Natural killer cell treated with Interleukin-12 subunit alpha and Interleukin-12 subunit beta and Interleukin-15 and Interleukin-18, amount 100 ng/mL, for 72 hours (primary cell): ENCODE data around the gene RUNX3. TPM values are rescaled to one million over a fixed set of nuclear protein-coding genes. Genes with fewer than 3 reads are reported as not detected.
A peak's percentile ranks its signal among the peaks of the same experiment; 100 is the strongest.

Experiments used
- ATAC-seq, 2 donors: fragments of 150-1000 bp; cut with Tn5 transposase in 1 of 2; sonication (Bioruptor Pico), chemical (Tn5 transposase) in 1 of 2; 2 replicates each; pipeline ENCODE4 v1.10.0; 2021
- DNase-seq: peaks from one replicate; pipeline ENCODE4 v3.0.0; 2022; ENCODE audit warnings: low spot score
- H3K27ac Mint-ChIP-seq, 2 donors: 1 replicate in 1 of 2; 2 replicates in 1 of 2; pipeline ENCODE4 v1.8.0; 2022; ENCODE audit warnings: mixed read lengths in 2 of 2, mild to moderate bottlenecking in 1 of 2, moderate library complexity in 1 of 2
- H3K27me3 Mint-ChIP-seq, 2 donors: 1 replicate in 1 of 2; 2 replicates in 1 of 2; pipeline ENCODE4 v1.8.0; 2022; ENCODE audit warnings: mixed read lengths in 2 of 2
- H3K36me3 Mint-ChIP-seq: one replicate; pipeline ENCODE4 v1.8.0; 2022; ENCODE audit warnings: mixed read lengths
- H3K4me1 Mint-ChIP-seq, 2 donors: 1 replicate in 1 of 2; 2 replicates in 1 of 2; pipeline ENCODE4 v1.8.0; 2022; ENCODE audit warnings: low read depth in 2 of 2, mixed read lengths in 2 of 2, mild to moderate bottlenecking in 1 of 2
- H3K4me3 Mint-ChIP-seq: one replicate; pipeline ENCODE4 v1.8.0; 2022; ENCODE audit warnings: mixed read lengths
- H3K9me3 Mint-ChIP-seq: 2 replicates; pipeline ENCODE4 v1.8.0; 2022; ENCODE audit warnings: mixed read lengths
- total RNA-seq, 2 donors: library from RNA; stranded (reverse); gene quantifications; one replicate each; pipeline ENCODE4 v1.2.3, GENCODE V29; 2022

The RUNX3 gene
- total RNA-seq, 2 donors from 2014 or later, result 177 to 186 TPM

- H3K4me1 Mint-ChIP-seq, result peaks cover 77 to 78% of the 10 kb centered on the region in 2 donors
- peak overlapping the region; percentile 94 to 95 for H3K27ac Mint-ChIP-seq
- H3K27me3 Mint-ChIP-seq, result no peaks in the 10 kb centered on the region
- peaks cover 16% of the 10 kb centered on the region for H3K36me3 Mint-ChIP-seq
- peak overlapping the region; percentile 87 for H3K4me3 Mint-ChIP-seq
- no peak for DNase-seq
- ATAC-seq, result no peak
- peaks cover 2% of the 10 kb centered on the region for H3K9me3 Mint-ChIP-seq
Observed at GRCh38 chr1:24958766-24959622, 28.9 kb upstream of the RUNX3 start.

DNA sequence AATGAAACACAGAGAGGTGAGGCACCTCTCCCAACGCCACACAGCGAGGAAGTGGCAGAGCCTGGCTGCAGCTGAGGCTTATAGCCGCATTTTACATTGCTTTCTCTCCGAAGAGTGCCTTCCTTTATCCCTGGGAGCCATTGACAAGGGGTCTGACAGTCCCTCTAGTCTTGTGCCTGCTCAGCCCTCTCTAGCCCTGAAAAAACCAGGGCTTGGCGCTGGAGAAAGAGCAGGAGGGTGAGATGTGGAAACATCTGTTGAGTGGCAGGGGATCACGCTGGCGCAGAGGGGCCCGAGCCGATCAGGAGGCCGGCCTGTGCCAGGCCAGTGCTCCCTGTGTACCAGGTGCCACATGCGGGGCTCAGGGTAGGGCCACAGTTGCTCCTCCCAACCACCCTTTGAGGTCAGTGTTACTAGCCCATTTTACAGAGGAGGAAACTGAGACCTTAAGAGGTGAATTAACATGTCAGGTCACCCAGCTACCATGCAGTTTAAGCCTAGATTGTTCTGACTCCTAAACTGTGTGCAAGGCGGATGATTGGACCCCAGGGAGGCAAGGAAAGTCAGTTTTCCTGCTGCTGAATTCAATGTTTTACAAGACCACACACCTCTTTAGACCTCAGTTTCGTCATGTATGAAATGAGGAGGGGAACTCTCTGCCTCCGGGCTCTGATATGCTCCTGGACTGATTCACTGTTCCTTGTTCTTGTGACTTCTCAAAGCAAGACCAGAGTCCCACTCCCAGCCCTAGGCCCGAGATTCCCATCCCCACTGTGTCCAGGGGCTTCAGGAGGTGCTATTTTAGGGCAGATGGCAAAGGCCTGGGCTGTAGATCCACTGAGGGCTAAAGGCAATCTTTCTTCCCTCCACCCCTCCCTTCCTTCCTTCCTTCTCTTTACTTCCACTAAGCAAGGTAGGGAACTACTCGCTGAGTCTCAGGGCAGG, 28.0 kb upstream of the RUNX3 start:
- DNase-seq, result no peak
- H3K27ac Mint-ChIP-seq, result peak overlapping the region; percentile 94 to 95
- peak overlapping the region; percentile 87 for H3K4me3 Mint-ChIP-seq
- no peaks in the 10 kb centered on the region for H3K27me3 Mint-ChIP-seq
- peaks cover 2% of the 10 kb centered on the region for H3K9me3 Mint-ChIP-seq
- ATAC-seq, result no peak
- peaks cover 78 to 82% of the 10 kb centered on the region in 2 donors for H3K4me1 Mint-ChIP-seq
- peaks cover 16% of the 10 kb centered on the region for H3K36me3 Mint-ChIP-seq

DNA sequence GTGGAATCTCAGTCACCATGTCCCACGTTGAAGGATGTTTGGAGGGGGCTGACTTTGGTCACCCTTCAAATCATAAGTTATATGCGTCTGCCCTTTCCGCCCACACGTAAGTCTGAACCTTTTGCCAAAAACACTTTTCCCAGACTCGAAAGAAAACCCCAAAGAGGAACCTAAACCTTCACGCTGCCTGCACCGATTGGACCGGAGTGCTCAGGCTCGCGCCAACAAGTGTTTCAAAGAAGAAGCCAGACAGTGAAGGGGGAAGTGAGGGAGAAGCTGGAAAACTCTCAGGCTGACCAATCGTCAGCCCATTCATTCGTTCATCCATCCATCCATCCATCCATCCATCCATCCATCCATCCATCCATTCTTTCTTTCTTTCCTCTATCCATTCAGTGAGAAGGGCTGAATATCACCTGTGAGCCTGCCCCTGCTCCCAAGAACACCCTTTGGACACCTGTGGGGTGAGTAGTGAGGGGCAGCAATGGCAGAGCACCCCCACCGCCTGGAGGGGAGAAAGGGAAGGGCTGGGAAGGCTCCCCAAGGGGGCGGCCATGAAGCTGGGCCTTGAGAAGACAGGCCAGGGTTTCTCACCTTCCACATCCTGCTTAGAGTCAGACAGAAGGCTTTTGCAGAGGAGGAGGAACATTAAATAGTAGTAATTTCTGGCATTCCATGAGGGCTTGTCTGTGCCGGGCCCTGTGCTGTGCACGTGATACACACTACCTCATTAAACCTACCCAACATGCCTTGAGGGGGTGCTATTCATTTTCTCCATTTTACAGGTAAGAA, 27.1 kb upstream of the RUNX3 start:
- DNase-seq (no peak), ATAC-seq (no peak)
- Mint-ChIP-seq H3K27ac (peak overlapping the region; percentile 94 to 95), H3K27me3 (no peaks in the 10 kb centered on the region), H3K4me1 (peaks cover 79 to 84% of the 10 kb centered on the region in 2 donors), H3K9me3 (peaks cover 2% of the 10 kb centered on the region), H3K4me3 (peak overlapping the region; percentile 87), H3K36me3 (peaks cover 20% of the 10 kb centered on the region)

- DNase-seq (no peak), ATAC-seq (no peak)
- Mint-ChIP-seq H3K9me3 (peaks cover 2% of the 10 kb centered on the region), H3K27me3 (no peaks in the 10 kb centered on the region), H3K4me3 (peak overlapping the region; percentile 87), H3K4me1 (peaks cover 77 to 83% of the 10 kb centered on the region in 2 donors), H3K27ac (peak overlapping the region; percentile 94 to 95), H3K36me3 (peaks cover 21% of the 10 kb centered on the region)
Observed at GRCh38 chr1:24955779-24956365, 25.8 kb upstream of the RUNX3 start.

- Mint-ChIP-seq H3K9me3 (peaks cover 2% of the 10 kb centered on the region), H3K27me3 (no peaks in the 10 kb centered on the region), H3K36me3 (peaks cover 20% of the 10 kb centered on the region), H3K4me3 (peak overlapping the region; percentile 87), H3K4me1 (peaks cover 75 to 77% of the 10 kb centered on the region in 2 donors), H3K27ac (peak overlapping the region; percentile 94 to 95)
- ATAC-seq, result peak; percentile 92 to 95
- peak; percentile 94 for DNase-seq
Observed at GRCh38 chr1:24955161-24955560, 25.1 kb upstream of the RUNX3 start.

DNA sequence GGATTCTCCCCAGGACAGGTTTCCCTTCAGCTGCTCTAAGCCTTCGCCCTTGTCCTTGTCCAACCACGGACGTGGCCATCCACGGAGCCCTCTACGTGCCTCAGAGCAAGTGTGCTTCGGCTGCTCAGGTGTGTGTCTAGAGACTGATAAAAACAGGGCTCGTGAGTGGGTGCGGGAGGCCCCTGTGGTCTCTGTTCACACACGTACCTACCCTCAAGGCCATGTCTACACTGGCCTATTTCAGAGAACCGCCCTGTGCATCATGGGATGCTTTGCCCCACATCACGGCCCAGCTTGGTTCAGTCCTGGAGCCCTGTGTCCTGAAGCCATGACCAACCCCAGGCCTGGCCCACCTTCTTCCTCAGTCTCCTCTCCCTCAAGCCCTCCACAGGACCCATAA, 24.6 kb upstream of the RUNX3 start:
- H3K36me3 Mint-ChIP-seq, result peaks cover 15% of the 10 kb centered on the region
- no peak for ATAC-seq
- no peaks in the 10 kb centered on the region for H3K27me3 Mint-ChIP-seq
- H3K4me3 Mint-ChIP-seq, result peak overlapping the region; percentile 87
- DNase-seq, result no peak
- peaks cover 2% of the 10 kb centered on the region for H3K9me3 Mint-ChIP-seq
- H3K27ac Mint-ChIP-seq, result peak overlapping the region; percentile 94 to 95
- H3K4me1 Mint-ChIP-seq, result peaks cover 72 to 74% of the 10 kb centered on the region in 2 donors

- ATAC-seq (no peak), DNase-seq (no peak)
- Mint-ChIP-seq H3K9me3 (peaks cover 2% of the 10 kb centered on the region), H3K36me3 (peaks cover 15% of the 10 kb centered on the region), H3K27me3 (no peaks in the 10 kb centered on the region), H3K27ac (peak overlapping the region; percentile 94 to 95), H3K4me3 (peak overlapping the region; percentile 87), H3K4me1 (peaks cover 68 to 70% of the 10 kb centered on the region in 2 donors)
Observed at GRCh38 chr1:24954022-24954421, 23.9 kb upstream of the RUNX3 start.

DNA sequence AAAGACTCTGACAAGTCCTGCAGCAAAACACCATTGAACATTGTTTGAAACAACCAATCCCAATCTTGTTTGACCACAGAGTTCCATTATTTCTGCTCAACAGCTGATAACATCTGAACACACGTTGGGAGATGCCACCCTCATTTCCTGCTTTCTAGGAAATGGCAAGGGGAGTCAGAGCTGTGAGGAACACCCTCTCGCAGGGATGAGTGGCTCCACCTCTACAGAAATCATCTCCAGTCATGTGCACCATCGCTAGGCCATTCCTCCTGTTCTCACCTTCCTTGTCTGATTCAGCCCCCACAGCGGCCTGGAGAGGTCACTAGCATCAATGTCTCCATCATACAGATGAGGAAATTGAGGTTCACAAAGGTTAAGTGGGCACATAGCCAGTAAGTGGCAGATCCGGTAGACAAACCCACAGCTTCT, 22.4 kb upstream of the RUNX3 start:
- peaks cover 66 to 71% of the 10 kb centered on the region in 2 donors for H3K4me1 Mint-ChIP-seq
- H3K27ac Mint-ChIP-seq, result peak overlapping the region; percentile 94 to 95
- peak; percentile 82 for DNase-seq
- peak overlapping the region; percentile 71 for H3K4me3 Mint-ChIP-seq
- peak; percentile 71 to 75 for ATAC-seq
- no peaks in the 10 kb centered on the region for H3K27me3 Mint-ChIP-seq
- H3K9me3 Mint-ChIP-seq, result peaks cover 2% of the 10 kb centered on the region
- peaks cover 15% of the 10 kb centered on the region for H3K36me3 Mint-ChIP-seq

DNA sequence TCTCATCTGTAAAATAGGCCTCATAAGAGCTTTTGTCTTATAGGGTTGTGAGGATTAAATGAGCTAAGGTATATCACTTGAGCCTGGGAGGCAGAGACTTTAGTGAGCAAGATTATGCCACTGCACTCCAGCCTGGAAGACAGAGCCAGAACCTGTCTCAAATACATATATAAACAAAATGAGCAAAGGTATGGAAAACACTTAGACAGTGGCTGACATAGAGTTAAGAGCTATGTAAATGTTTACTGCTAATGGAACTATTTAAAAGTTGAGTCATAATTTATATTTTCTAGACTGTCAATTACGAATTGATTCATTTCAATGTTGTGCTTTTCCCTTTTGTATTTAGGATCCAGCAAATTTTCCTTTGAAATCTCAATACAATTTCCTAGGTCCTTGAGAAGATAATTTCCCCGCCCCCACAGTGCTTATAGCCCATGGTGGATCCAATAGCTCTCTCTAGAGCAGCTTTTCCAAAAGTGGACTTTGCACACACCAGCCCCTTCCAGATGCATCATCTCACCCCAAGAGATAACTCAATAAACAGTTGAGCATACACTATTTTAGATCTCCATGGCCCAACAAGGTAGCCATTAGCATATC, 21.8 kb upstream of the RUNX3 start:
- no peak for ATAC-seq
- peak overlapping the region; percentile 71 for H3K4me3 Mint-ChIP-seq
- peak overlapping the region; percentile 94 to 95 for H3K27ac Mint-ChIP-seq
- no peaks in the 10 kb centered on the region for H3K27me3 Mint-ChIP-seq
- H3K36me3 Mint-ChIP-seq, result peaks cover 14% of the 10 kb centered on the region
- peaks cover 2% of the 10 kb centered on the region for H3K9me3 Mint-ChIP-seq
- peaks cover 65 to 70% of the 10 kb centered on the region in 2 donors for H3K4me1 Mint-ChIP-seq
- DNase-seq, result no peak

DNA sequence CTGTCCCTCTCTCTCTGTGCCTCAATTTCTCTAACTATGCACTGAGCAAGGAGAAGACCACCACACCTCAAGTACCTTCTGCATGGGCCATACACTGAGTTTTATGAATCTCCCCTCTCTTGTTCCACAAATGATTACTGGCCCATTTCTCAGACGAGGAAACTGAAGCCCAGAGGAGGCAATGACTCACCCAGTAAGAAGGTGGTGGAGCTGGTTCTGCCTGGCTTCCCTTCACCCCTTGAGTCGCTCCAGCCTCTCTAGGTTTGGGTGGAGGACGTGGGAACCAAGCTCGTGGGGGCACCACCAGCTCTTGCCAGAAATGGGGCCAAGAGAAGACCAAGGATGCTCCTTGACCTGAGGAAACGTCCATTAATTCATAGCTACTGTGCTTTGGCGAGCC, 21.3 kb upstream of the RUNX3 start:
- Mint-ChIP-seq H3K27me3 (no peaks in the 10 kb centered on the region), H3K4me1 (peaks cover 60 to 67% of the 10 kb centered on the region in 2 donors), H3K27ac (peak overlapping the region; percentile 94 to 95), H3K9me3 (peaks cover 2% of the 10 kb centered on the region), H3K4me3 (peak overlapping the region; percentile 66), H3K36me3 (peaks cover 11% of the 10 kb centered on the region)
- ATAC-seq (no peak), DNase-seq (no peak)

DNA sequence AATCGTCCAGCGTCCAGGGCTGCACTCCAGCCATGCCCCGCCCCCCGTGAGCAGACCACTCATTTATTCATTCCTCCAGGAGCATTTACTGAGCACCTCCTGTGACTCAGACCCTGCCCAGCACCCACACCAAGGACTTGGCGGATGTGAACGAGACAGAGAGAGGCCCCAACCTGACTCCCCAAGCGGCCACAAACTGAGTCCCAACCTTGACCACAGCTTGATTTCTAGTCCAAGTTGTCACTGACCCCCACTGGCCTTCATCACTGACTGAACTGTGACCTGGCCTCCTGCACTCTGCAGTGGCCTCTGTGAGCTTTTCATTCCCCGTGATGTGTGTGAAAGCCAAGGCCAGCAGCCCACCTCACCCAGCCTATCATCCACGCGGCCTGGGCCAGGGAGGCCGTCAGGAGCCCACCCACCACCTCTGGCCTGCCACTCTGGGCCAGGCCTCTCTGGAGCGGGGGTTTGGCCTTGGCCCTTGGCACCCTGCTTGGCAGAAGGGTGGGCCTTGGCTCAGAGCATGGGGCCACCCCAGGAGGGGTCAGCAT, 19.3 kb upstream of the RUNX3 start:
- H3K4me3 Mint-ChIP-seq, result peak overlapping the region; percentile 12
- H3K4me1 Mint-ChIP-seq, result peaks cover 48 to 61% of the 10 kb centered on the region in 2 donors
- H3K27ac Mint-ChIP-seq, result peak overlapping the region; percentile 33 to 94
- DNase-seq (no peak), ATAC-seq (peak in 1 of 2 donors; percentile 11)
- peaks cover 4% of the 10 kb centered on the region for H3K36me3 Mint-ChIP-seq
- no peaks in the 10 kb centered on the region for H3K27me3 Mint-ChIP-seq
- H3K9me3 Mint-ChIP-seq, result no peaks in the 10 kb centered on the region

- peak overlapping the region; percentile 63 to 83 for H3K27ac Mint-ChIP-seq
- H3K27me3 Mint-ChIP-seq, result no peaks in the 10 kb centered on the region
- peaks cover 4% of the 10 kb centered on the region for H3K36me3 Mint-ChIP-seq
- ATAC-seq, result no peak
- no peak for DNase-seq
- H3K9me3 Mint-ChIP-seq, result no peaks in the 10 kb centered on the region
- H3K4me1 Mint-ChIP-seq, result peaks cover 45 to 59% of the 10 kb centered on the region in 2 donors
- peak overlapping the region; percentile 51 for H3K4me3 Mint-ChIP-seq
Observed at GRCh38 chr1:24948079-24948827, 18.2 kb upstream of the RUNX3 start.
